SK-N-SH treated with all-trans-retinoic acid at 6 μM for 48 hours (cell line): Measurements from ENCODE around the gene ADGRA3.

Source experiments
- BACH2 ChIP-seq: fragments of 250-450 bp; sonication (Bioruptor Pico); IDR thresholded peaks from 2 replicates; pipeline ENCODE4 v1.9.0; 2021; ENCODE audit warnings: mild to moderate bottlenecking, borderline replicate concordance
- CSDC2 ChIP-seq: fragments of 250-450 bp; sonication (Bioruptor Pico); IDR thresholded peaks from 2 replicates; pipeline ENCODE4 v1.5.0; 2020; ENCODE audit warnings: mild to moderate bottlenecking, moderate library complexity
- GLIS3 ChIP-seq: fragments of 250-450 bp; sonication (Bioruptor Pico); IDR thresholded peaks from 2 replicates; pipeline ENCODE4 v1.5.0; 2020; ENCODE audit warnings: mild to moderate bottlenecking, moderate library complexity
- OSR1 ChIP-seq: fragments of 250-450 bp; sonication (Bioruptor Pico); IDR thresholded peaks from 2 replicates; pipeline ENCODE4 v1.8.0; 2022; ENCODE audit warnings: moderate library complexity, mild to moderate bottlenecking, inconsistent platforms
- PPARA ChIP-seq: fragments of 250-450 bp; sonication (Bioruptor Pico); IDR thresholded peaks from 2 replicates; pipeline ENCODE4 v1.5.0; 2020; ENCODE audit warnings: mild to moderate bottlenecking, borderline replicate concordance
- SNAI2 ChIP-seq: fragments of 250-450 bp; sonication (Bioruptor Pico); IDR thresholded peaks from 2 replicates; pipeline ENCODE4 v1.5.0; 2020; ENCODE audit warnings: mild to moderate bottlenecking, moderate library complexity
- ZFP3 ChIP-seq: fragments of 250-450 bp; sonication (Bioruptor Pico); IDR thresholded peaks from 2 replicates; pipeline ENCODE4 v1.5.0; 2020; ENCODE audit warnings: mild to moderate bottlenecking, moderate library complexity
- ZFP30 ChIP-seq: fragments of 450-650 bp; formaldehyde crosslinking; IDR thresholded peaks from 2 replicates; pipeline ENCODE4 v1.5.0; 2022; ENCODE audit warnings: mild to moderate bottlenecking, moderate library complexity
- TF ChIP-seq, protein P1 (sequence below): fragments of 250-450 bp; sonication (Bioruptor Pico); IDR thresholded peaks from 2 replicates; pipeline ENCODE4 v1.8.0; 2020; ENCODE audit warnings: mild to moderate bottlenecking, moderate library complexity, borderline replicate concordance

DNA sequence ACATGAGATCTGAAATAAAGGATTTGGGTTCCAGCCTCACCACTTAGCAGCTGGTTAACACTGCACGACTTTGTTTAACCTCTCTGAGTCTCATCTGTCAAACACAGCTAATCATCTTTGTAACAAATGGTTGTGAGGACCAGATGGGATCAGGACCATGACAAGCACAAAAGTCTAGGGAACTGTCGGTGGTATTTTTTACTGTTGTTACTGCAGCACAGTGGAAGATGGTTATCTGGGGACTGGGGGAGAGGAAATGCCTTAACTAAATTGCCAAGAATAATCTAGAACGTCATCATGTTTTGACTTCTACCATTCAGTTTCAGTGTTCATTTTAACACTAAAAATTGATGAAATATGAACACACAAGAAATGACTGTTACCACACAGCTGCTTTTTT, 99.5 kb downstream of the ADGRA3 start:
- TF ChIP-seq CSDC2 (no peak), ZFP30 (CRISPR knock-in tag) (no peak), OSR1 (no peak), SNAI2 (CRISPR knock-in tag) (no peak), BACH2 (no peak), PPARA (CRISPR knock-in tag) (no peak), ZFP3 (CRISPR knock-in tag) (no peak), GLIS3 (CRISPR knock-in tag) (no peak)
- TF ChIP-seq, protein P1, sequence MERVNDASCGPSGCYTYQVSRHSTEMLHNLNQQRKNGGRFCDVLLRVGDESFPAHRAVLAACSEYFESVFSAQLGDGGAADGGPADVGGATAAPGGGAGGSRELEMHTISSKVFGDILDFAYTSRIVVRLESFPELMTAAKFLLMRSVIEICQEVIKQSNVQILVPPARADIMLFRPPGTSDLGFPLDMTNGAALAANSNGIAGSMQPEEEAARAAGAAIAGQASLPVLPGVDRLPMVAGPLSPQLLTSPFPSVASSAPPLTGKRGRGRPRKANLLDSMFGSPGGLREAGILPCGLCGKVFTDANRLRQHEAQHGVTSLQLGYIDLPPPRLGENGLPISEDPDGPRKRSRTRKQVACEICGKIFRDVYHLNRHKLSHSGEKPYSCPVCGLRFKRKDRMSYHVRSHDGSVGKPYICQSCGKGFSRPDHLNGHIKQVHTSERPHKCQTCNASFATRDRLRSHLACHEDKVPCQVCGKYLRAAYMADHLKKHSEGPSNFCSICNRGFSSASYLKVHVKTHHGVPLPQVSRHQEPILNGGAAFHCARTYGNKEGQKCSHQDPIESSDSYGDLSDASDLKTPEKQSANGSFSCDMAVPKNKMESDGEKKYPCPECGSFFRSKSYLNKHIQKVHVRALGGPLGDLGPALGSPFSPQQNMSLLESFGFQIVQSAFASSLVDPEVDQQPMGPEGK (CRISPR knock-in tag) = no peak
